ENCODE data around the gene SARDH. TPM values are rescaled to one million over a fixed set of nuclear protein-coding genes. Genes with fewer than 3 reads are reported as not detected.

SARDH gene
- polyA plus RNA-seq, 1 donor from 2014 or later: not detected

DNA sequence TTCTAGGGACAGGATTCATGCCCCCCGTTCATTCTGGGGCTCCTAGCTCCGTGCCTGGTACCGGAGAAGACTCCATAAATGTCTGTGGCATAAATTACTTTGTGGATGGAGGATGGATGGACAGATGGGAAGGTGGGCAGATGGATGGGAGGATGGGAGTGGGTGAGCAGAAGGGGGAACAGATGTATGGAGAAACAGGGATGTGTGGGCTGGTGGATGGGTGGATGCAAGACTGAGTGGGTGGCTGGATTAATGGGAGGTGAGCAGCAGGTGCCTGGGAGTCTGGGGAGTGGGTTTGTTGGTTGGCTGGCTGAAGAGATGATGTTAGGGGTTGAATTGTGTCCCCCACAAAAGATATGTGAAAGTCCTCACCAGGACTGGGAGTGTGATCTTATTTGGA is 43.5 kb downstream of the SARDH start:
- no peaks in the 10 kb centered on the region for H3K9me3 ChIP-seq (ENCODE audit: low read length)
- H3K27ac ChIP-seq (ENCODE audit: low read length): no peak overlapping the region
- no peaks in the 10 kb centered on the region for H3K36me3 ChIP-seq (ENCODE audit: insufficient read depth, low read length)

DNA sequence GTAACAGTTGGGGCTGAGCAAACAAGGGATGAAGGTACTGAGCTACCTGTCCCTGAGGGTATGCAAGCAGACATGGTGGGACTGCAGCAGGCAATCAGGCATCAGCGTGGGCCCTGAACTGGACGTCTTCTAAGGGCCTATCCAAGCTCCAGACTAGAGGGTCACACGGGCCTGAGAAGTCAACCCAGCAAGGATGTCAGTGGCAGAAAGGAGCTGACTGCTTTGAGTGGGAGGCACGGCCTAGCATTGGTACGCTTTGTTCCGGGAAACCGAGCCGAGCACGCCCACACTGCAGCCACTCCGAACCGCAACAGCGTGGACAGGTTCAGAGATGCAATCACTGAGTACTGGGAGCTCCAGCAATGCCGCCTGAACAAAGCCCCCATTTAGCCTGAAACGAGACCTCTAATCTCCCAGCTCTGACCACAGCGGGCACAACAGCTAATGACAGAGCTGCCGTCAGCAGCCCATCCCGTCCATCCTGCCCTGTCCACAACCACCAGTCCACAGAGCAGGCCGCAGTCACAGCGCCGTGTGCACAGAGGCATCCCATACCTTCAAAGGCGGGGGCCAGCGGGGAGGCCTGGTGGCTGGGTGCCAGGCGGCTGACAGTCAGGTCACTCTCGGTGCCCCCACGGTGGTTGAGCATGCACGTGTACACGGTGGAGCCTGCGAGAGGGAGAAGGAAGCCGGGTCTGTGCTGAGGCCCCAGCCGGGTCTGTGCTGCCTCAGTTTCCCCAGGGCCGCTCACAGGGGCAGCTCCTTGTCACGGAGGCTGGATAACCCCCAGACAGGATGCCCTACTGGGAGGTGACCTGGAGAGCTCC is 44.2 kb downstream of the SARDH start:
- TF ChIP-seq EZH2 (IDR thresholded peaks at IDR 0.05; ENCODE audit: borderline replicate concordance, insufficient read depth, low read length, poor library complexity, severe bottlenecking): no peak
- no peak for TF ChIP-seq POLR2AphosphoS5 (IDR thresholded peaks at IDR 0.05)
- no peak for TF ChIP-seq SMC3 (conservative IDR thresholded peaks at IDR 0.05; ENCODE audit: poor library complexity)
- TF ChIP-seq, protein P1, sequence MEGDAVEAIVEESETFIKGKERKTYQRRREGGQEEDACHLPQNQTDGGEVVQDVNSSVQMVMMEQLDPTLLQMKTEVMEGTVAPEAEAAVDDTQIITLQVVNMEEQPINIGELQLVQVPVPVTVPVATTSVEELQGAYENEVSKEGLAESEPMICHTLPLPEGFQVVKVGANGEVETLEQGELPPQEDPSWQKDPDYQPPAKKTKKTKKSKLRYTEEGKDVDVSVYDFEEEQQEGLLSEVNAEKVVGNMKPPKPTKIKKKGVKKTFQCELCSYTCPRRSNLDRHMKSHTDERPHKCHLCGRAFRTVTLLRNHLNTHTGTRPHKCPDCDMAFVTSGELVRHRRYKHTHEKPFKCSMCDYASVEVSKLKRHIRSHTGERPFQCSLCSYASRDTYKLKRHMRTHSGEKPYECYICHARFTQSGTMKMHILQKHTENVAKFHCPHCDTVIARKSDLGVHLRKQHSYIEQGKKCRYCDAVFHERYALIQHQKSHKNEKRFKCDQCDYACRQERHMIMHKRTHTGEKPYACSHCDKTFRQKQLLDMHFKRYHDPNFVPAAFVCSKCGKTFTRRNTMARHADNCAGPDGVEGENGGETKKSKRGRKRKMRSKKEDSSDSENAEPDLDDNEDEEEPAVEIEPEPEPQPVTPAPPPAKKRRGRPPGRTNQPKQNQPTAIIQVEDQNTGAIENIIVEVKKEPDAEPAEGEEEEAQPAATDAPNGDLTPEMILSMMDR (IDR thresholded peaks at IDR 0.05; ENCODE audit: poor library complexity, severe bottlenecking): no peak
- TF ChIP-seq, protein P2, sequence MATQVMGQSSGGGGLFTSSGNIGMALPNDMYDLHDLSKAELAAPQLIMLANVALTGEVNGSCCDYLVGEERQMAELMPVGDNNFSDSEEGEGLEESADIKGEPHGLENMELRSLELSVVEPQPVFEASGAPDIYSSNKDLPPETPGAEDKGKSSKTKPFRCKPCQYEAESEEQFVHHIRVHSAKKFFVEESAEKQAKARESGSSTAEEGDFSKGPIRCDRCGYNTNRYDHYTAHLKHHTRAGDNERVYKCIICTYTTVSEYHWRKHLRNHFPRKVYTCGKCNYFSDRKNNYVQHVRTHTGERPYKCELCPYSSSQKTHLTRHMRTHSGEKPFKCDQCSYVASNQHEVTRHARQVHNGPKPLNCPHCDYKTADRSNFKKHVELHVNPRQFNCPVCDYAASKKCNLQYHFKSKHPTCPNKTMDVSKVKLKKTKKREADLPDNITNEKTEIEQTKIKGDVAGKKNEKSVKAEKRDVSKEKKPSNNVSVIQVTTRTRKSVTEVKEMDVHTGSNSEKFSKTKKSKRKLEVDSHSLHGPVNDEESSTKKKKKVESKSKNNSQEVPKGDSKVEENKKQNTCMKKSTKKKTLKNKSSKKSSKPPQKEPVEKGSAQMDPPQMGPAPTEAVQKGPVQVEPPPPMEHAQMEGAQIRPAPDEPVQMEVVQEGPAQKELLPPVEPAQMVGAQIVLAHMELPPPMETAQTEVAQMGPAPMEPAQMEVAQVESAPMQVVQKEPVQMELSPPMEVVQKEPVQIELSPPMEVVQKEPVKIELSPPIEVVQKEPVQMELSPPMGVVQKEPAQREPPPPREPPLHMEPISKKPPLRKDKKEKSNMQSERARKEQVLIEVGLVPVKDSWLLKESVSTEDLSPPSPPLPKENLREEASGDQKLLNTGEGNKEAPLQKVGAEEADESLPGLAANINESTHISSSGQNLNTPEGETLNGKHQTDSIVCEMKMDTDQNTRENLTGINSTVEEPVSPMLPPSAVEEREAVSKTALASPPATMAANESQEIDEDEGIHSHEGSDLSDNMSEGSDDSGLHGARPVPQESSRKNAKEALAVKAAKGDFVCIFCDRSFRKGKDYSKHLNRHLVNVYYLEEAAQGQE (IDR thresholded peaks at IDR 0.05; ENCODE audit: borderline replicate concordance): no peak
- TF ChIP-seq EP300 (conservative IDR thresholded peaks at IDR 0.05; ENCODE audit: poor library complexity, severe bottlenecking): no peak
- no peak for TF ChIP-seq TAF1 (IDR thresholded peaks at IDR 0.05; ENCODE audit: low read depth)
- TF ChIP-seq MXI1 (conservative IDR thresholded peaks at IDR 0.05; ENCODE audit: poor library complexity, severe bottlenecking): no peak
- no peak for TF ChIP-seq RAD21 (conservative IDR thresholded peaks at IDR 0.05)
- no peak overlapping the region for H3K9ac ChIP-seq (ENCODE audit: low read length)
- no peak overlapping the region for H3K4me2 ChIP-seq (ENCODE audit: low read length)
- no peaks in the 10 kb centered on the region for H3K27me3 ChIP-seq (ENCODE audit: insufficient read depth, low read depth, low read length)
- no peak overlapping the region for H3K27ac ChIP-seq (ENCODE audit: low read length)
- H4K20me1 ChIP-seq (ENCODE audit: insufficient read depth): no peaks in the 10 kb centered on the region
- no peak overlapping the region for H2AFZ ChIP-seq (ENCODE audit: low read depth, low read length)
- H3K4me3 ChIP-seq (ENCODE audit: low read length): no peak overlapping the region
- H3K9me3 ChIP-seq (ENCODE audit: low read length): no peaks in the 10 kb centered on the region
- no peaks in the 10 kb centered on the region for H3F3A ChIP-seq (ENCODE audit: insufficient read depth, low read length, poor library complexity, severe bottlenecking)
- no peaks in the 10 kb centered on the region for H3K36me3 ChIP-seq (ENCODE audit: insufficient read depth, low read length)
- no peaks in the 10 kb centered on the region for H3K79me2 ChIP-seq (replicated peaks; ENCODE audit: insufficient read depth, low read length)
- no peaks in the 10 kb centered on the region for H3K9me2 ChIP-seq (ENCODE audit: insufficient read depth, low read length)

More for the DNA sequence above, 43.5 kb downstream of the SARDH start:
- Histone ChIP-seq H3F3A (ENCODE audit: insufficient read depth, low read length, poor library complexity, severe bottlenecking) (no peaks in the 10 kb centered on the region), H3K4me2 (ENCODE audit: low read length) (no peak overlapping the region), H3K4me3 (ENCODE audit: low read length) (no peak overlapping the region), H2AFZ (ENCODE audit: low read depth, low read length) (no peak overlapping the region), H4K20me1 (ENCODE audit: insufficient read depth) (no peaks in the 10 kb centered on the region), H3K9me2 (ENCODE audit: insufficient read depth, low read length) (no peaks in the 10 kb centered on the region), H3K79me2 (replicated peaks; ENCODE audit: insufficient read depth, low read length) (no peaks in the 10 kb centered on the region), H3K27me3 (ENCODE audit: insufficient read depth, low read depth, low read length) (no peaks in the 10 kb centered on the region), H3K9ac (ENCODE audit: low read length) (no peak overlapping the region)
- TF ChIP-seq SMC3 (conservative IDR thresholded peaks at IDR 0.05; ENCODE audit: poor library complexity) (no peak), RAD21 (conservative IDR thresholded peaks at IDR 0.05) (no peak), TAF1 (IDR thresholded peaks at IDR 0.05; ENCODE audit: low read depth) (no peak), EP300 (conservative IDR thresholded peaks at IDR 0.05; ENCODE audit: poor library complexity, severe bottlenecking) (no peak), MXI1 (conservative IDR thresholded peaks at IDR 0.05; ENCODE audit: poor library complexity, severe bottlenecking) (no peak), EZH2 (IDR thresholded peaks at IDR 0.05; ENCODE audit: borderline replicate concordance, insufficient read depth, low read length, poor library complexity, severe bottlenecking) (no peak), POLR2AphosphoS5 (IDR thresholded peaks at IDR 0.05) (no peak)
- TF ChIP-seq, protein P1 (IDR thresholded peaks at IDR 0.05; ENCODE audit: poor library complexity, severe bottlenecking): no peak
- TF ChIP-seq, protein P2 (IDR thresholded peaks at IDR 0.05; ENCODE audit: borderline replicate concordance): no peak

Data from neural cell (in vitro differentiated cells).